NCI-H2081 treated with DMSO at 0.1 percent for 48 hours (cell line): ENCODE data around the gene GBP2.

Experiments
- DNase-seq: peaks from one replicate; lab custom pipeline; 2025; lab: John Stamatoyannopoulos, UW

GBP2 gene

GRCh38 chr1:89065079-89065868 is 60.6 kb downstream of the GBP2 start, which contains the start of gene GBP1:
TSS of gene GBP1 (minus strand) at chr1:89065208. CDS start at chr1:89063234, 1,974 bp downstream.
- no peak for DNase-seq

- no peak for DNase-seq
Measured at GRCh38 chr1:89064632-89065031, 61.3 kb downstream of the GBP2 start.

GRCh38 chr1:89063094-89063493 is 62.8 kb downstream of the GBP2 start:
- no peak for DNase-seq

- no peak for DNase-seq
Measured at GRCh38 chr1:89060091-89060490, 65.8 kb downstream of the GBP2 start.
